K562 (cell line): ENCODE data around the gene SUPT20HL2. TPM values are rescaled to one million over a fixed set of nuclear protein-coding genes. Genes with fewer than 3 reads are reported as not detected.

Experiments
- ATAC-seq: fragments of 200-7000 bp; cut with Tn5 transposase; 3 replicates; pipeline ENCODE4 v1.9.1; 2020; ENCODE audit warnings: moderate library complexity
- BruUV-seq: library from RNA; stranded (reverse); fragments of 400-500 nt; replicated peaks from 2 replicates; lab custom pipeline; 2021; lab: Mats Ljungman, UMichigan
- CTCF ChIA-PET: fragments of 300-600 bp; formaldehyde crosslinking; extraction: SDS; loops from one replicate; lab custom pipeline; 2021; ENCODE audit warnings: low intra/inter-chr PET ratio; lab: Yijun Ruan, JAX
- POLR2A ChIA-PET: fragments of 300-600, 350-650 bp; sonication (Branson Sonifier 250); formaldehyde crosslinking; extraction: SDS; loops from one replicate; lab custom pipeline; 2021; ENCODE audit warnings: antibody characterized with exemption, inconsistent platforms; lab: Yijun Ruan, JAX
- DNase-seq, 4 experiments: peaks; one replicate each; pipeline versions ENCODE4 v3.0.0 to v3.0.0-alpha.2; 2011 to 2018; ENCODE audit warnings: low spot score in 3 of 4, mixed read lengths in 3 of 4; ENCODE audit errors: extremely low read depth in 1 of 4
- FAIRE-seq: peaks from 2 replicates; lab custom pipeline; 2011; peaks lifted over from hg19 to GRCh38; lab: Jason Lieb, UNC
- H2AFZ ChIP-seq: 2 replicates; pipeline ENCODE4 v1.6.0; 2011; ENCODE audit warnings: low read depth, low read length, control low read depth, inconsistent platforms
- H3K27ac ChIP-seq: fragments of 200-600 bp; 3 replicates; pipeline ENCODE4 v1.8.0; 2011; ENCODE audit warnings: low read depth, mild to moderate bottlenecking, control low read depth, inconsistent platforms, low read length, moderate library complexity, mixed read lengths; ENCODE audit errors: extremely low read depth
- H3K27me3 ChIP-seq, 2 experiments: fragments of 300-600 bp in 1 of 2; 2 replicates in 1 of 2; 3 replicates in 1 of 2; pipeline versions ENCODE4 v1.6.0 to v1.8.0; 2011; ENCODE audit warnings: inconsistent platforms in 2 of 2, low read length in 2 of 2, mild to moderate bottlenecking in 1 of 2, mixed read lengths in 1 of 2, moderate library complexity in 1 of 2; ENCODE audit not compliant: control insufficient read depth in 2 of 2, insufficient read depth in 2 of 2
- H3K36me3 ChIP-seq: fragments of 300-600 bp; 3 replicates; pipeline ENCODE4 v1.8.0; 2011; ENCODE audit warnings: mild to moderate bottlenecking, low read length, inconsistent platforms; ENCODE audit not compliant: control insufficient read depth, insufficient read depth
- H3K4me1 ChIP-seq, 2 experiments: fragments of 200-600 bp in 1 of 2; replicated peaks in 1 of 2; 2 replicates in 1 of 2; 3 replicates in 1 of 2; pipeline versions ENCODE4 v1.5.1 to v1.8.0; 2011; ENCODE audit warnings: inconsistent platforms in 2 of 2, low read length in 2 of 2, mild to moderate bottlenecking in 1 of 2, mixed read lengths in 1 of 2, moderate library complexity in 1 of 2; ENCODE audit not compliant: control insufficient read depth in 2 of 2, insufficient read depth in 2 of 2
- H3K4me2 ChIP-seq: 2 replicates; pipeline ENCODE4 v1.6.1; 2011; ENCODE audit warnings: low read length, control low read depth, inconsistent platforms, mixed read lengths; ENCODE audit not compliant: insufficient read depth
- H3K4me3 ChIP-seq: fragments of 200-600 bp; sonication (generic), shearing (Covaris generic); 2 replicates; pipeline ENCODE4 v1.5.1; 2016; ENCODE audit warnings: control low read depth, inconsistent platforms
- H3K79me2 ChIP-seq: fragments of 200-600 bp; 3 replicates; pipeline ENCODE4 v1.8.0; 2011; ENCODE audit warnings: low read length, inconsistent platforms; ENCODE audit not compliant: control insufficient read depth, insufficient read depth
- H3K9ac ChIP-seq, 2 experiments: 2 replicates each; pipeline versions ENCODE4 v1.6.0 to v1.6.1; 2011; ENCODE audit warnings: low read depth in 2 of 2, low read length in 2 of 2, control low read depth in 1 of 2, inconsistent platforms in 1 of 2, mild to moderate bottlenecking in 1 of 2, mixed read lengths in 1 of 2; ENCODE audit not compliant: insufficient read depth in 1 of 2
- H3K9me1 ChIP-seq: one replicate; pipeline ENCODE4 v1.6.0; 2011; ENCODE audit warnings: inconsistent platforms, mild to moderate bottlenecking, low read length, moderate library complexity; ENCODE audit not compliant: control insufficient read depth, insufficient read depth
- H3K9me3 ChIP-seq: replicated peaks from 2 replicates; pipeline ENCODE4 v1.5.1; 2011; ENCODE audit warnings: low read depth, low read length, inconsistent platforms; ENCODE audit not compliant: control insufficient read depth, insufficient read depth
- H4K20me1 ChIP-seq: replicated peaks from 2 replicates; pipeline ENCODE4 v1.6.1; 2011; ENCODE audit warnings: low read length, inconsistent platforms, mixed read lengths; ENCODE audit not compliant: control insufficient read depth, insufficient read depth
- ELK3 ChIP-seq: fragments of 450-650 bp; formaldehyde crosslinking; IDR thresholded peaks from 2 replicates; pipeline ENCODE4 v1.4.0; 2020; ENCODE audit warnings: mild to moderate bottlenecking
- HEY1 ChIP-seq: fragments of 250-450 bp; sonication (Bioruptor Pico); IDR thresholded peaks from 2 replicates; pipeline ENCODE4 v1.5.0; 2020; ENCODE audit warnings: mild to moderate bottlenecking, moderate library complexity, borderline replicate concordance
- MAFK ChIP-seq: IDR thresholded peaks from 2 replicates; pipeline ENCODE4 v1.6.1; 2011; ENCODE audit warnings: low read length, improper control_type of control experiment
- PTTG1 ChIP-seq: fragments of 450-650 bp; IDR thresholded peaks from 2 replicates; pipeline ENCODE4 v1.6.1; 2016; ENCODE audit warnings: low read depth, mild to moderate bottlenecking, missing genetic modification characterization, missing compliant biosample characterization
- RHOXF2B ChIP-seq: fragments of 250-450 bp; sonication (Bioruptor Pico); conservative IDR thresholded peaks from 2 replicates; pipeline ENCODE4 v1.5.1; 2021
- TAF15 ChIP-seq: fragments of 200-400 bp; formaldehyde crosslinking; IDR thresholded peaks from 2 replicates; pipeline ENCODE4 v1.6.1; 2017; ENCODE audit warnings: mild to moderate bottlenecking, low read depth, low read length, moderate library complexity
- TCFL5 ChIP-seq: fragments of 250-450 bp; sonication (Bioruptor Pico); conservative IDR thresholded peaks from 2 replicates; pipeline ENCODE4 v1.6.1; 2021; ENCODE audit warnings: mild to moderate bottlenecking, moderate library complexity, matching md5 sums
- U2AF1 ChIP-seq: fragments of 200-400 bp; formaldehyde crosslinking; optimal IDR thresholded peaks from 2 replicates; pipeline ENCODE3; 2017; ENCODE audit warnings: mild to moderate bottlenecking, low read depth, low read length, moderate library complexity
- WHSC1 ChIP-seq: IDR thresholded peaks from one replicate; pipeline ENCODE4 v1.6.1; 2012; ENCODE audit warnings: low read length, control low read depth, inconsistent platforms
- WGBS: fragments of 100-300 bp; shearing (Covaris generic); methylation state at CpG from one replicate; pipeline ENCODE4 v1.1.6; 2016; ENCODE audit warnings: low coverage, mixed read lengths; ENCODE audit not compliant: insufficient coverage; ENCODE audit errors: missing lambda C conversion rate; 5-methylcytosine and 5-hydroxymethylcytosine counted together
- in situ Hi-C: fragments of 300-500 bp; cut with MboI; formaldehyde crosslinking; loops from 4 replicates; pipeline ENCODE4 v1.15.0; 2018; ENCODE audit warnings: inconsistent platforms, mixed read lengths
- intact Hi-C: fragments of 100-400 bp; cut with micrococcal nuclease; formaldehyde crosslinking; loops from 2 replicates; pipeline ENCODE4 v1.14.2; 2022
- polyA plus RNA-seq, 8 experiments: library from polyadenylated mRNA; depleted of rRNA in 4 of 8; stranded (reverse) in 5 of 8; unstranded in 3 of 8; fragments of >200 nt; fragmentation: Nextera tagmentation in 2 of 8; fragmentation: Illumina TruSeq in 1 of 8; extraction: Ambion mirVana in 2 of 8; extraction: Trizol in 1 of 8; gene quantifications; 2 replicates each; pipeline versions ENCODE4 v1.2.1 to v1.2.3, GENCODE V29; 2011 to 2014; ENCODE audit warnings: inconsistent platforms in 1 of 8, missing spikeins in 1 of 8
- total RNA-seq, 7 experiments: library from RNA; depleted of rRNA in 6 of 7; stranded (reverse); fragments of >200 nt in 6 of 7; fragmentation: Illumina TruSeq in 2 of 7; extraction: Trizol in 2 of 7; gene quantifications; 2 replicates each; pipeline versions ENCODE4 v1.2.1 to v1.2.3, GENCODE V29; 2011 to 2021; ENCODE audit warnings: low replicate concordance in 1 of 7

The SUPT20HL2 gene
- total and polyA plus RNA-seq, 9 of the 15 experiments (the other 6 are each of a cell fraction or from before 2014, with no cell fraction given): 0.04 TPM; not detected in 8

- Histone ChIP-seq H3K79me2 (no peaks in the 10 kb centered on the region), H3K9me1 (no peaks in the 10 kb centered on the region), H4K20me1 (no peaks in the 10 kb centered on the region), H3K27me3 (peaks cover 2 to 24% of the 10 kb centered on the region in 2 experiments; a peak in 4 of 5 replicates), H3K4me3 (no peak overlapping the region), H3K9ac (no peak overlapping the region), H3K9me3 (no peaks in the 10 kb centered on the region), H2AFZ (no peak overlapping the region), H3K4me2 (no peak overlapping the region), H3K27ac (no peak overlapping the region), H3K36me3 (no peaks in the 10 kb centered on the region), H3K4me1 (no peaks in the 10 kb centered on the region; a peak in 1 of 5 replicates)
- DNase-seq (no peak), ATAC-seq (no peak), FAIRE-seq (no peak)
- WGBS: 0% methylated on average over 4 of the region's 4 CpGs
- ChIA-PET CTCF (no interaction called here), POLR2A (no interaction called here)
- in situ Hi-C loops (no loop called here), intact Hi-C loops (loop anchor here (5.0 kb wide), 1 partner anchor 36 kb away; no protein-coding TSS in a partner anchor)
- no TSS peak for BruUV-seq
- TF ChIP-seq ELK3 (CRISPR knock-in tag): no peak
Observed at GRCh38 chrX:24293412-24293811, 20.5 kb downstream of the SUPT20HL2 start.

GRCh38 chrX:24292353-24292752 lies 21.5 kb downstream of the SUPT20HL2 start:
- Histone ChIP-seq H3K27me3 (peaks cover 2 to 24% of the 10 kb centered on the region in 2 experiments; a peak in 3 of 5 replicates), H3K9me3 (no peaks in the 10 kb centered on the region), H4K20me1 (no peaks in the 10 kb centered on the region), H2AFZ (no peak overlapping the region), H3K4me1 (no peaks in the 10 kb centered on the region), H3K4me3 (no peak overlapping the region), H3K27ac (no peak overlapping the region), H3K9ac (no peak overlapping the region), H3K79me2 (no peaks in the 10 kb centered on the region), H3K9me1 (no peaks in the 10 kb centered on the region), H3K4me2 (no peak overlapping the region), H3K36me3 (no peaks in the 10 kb centered on the region)
- ATAC-seq: no peak
- no peak for FAIRE-seq
- ChIA-PET POLR2A (interaction anchor here (0.9 kb wide), 1 partner anchor 11 kb away, joined by 4 read pairs; no protein-coding TSS in a partner anchor), CTCF (no interaction called here)
- intact Hi-C loops: loop anchor here (5.0 kb wide), 1 partner anchor 35 kb away; no protein-coding TSS in a partner anchor
- 0% methylated on average over 4 of the region's 4 CpGs for WGBS
- TF ChIP-seq TAF15 (no peak), PTTG1 (tag) (no peak), MAFK (no peak), TCFL5 (no peak), WHSC1 (no peak), U2AF1 (no peak), HEY1 (no peak), RHOXF2B (CRISPR knock-in tag) (no peak)
- no peak for DNase-seq
- BruUV-seq: no TSS peak
- in situ Hi-C loops: no loop called here
